HuH-7 (cell line): Measurements from ENCODE around the gene KMT2C.
A peak's percentile ranks its signal among the peaks of the same experiment; 100 is the strongest.

Experiments used
- DNase-seq: peaks from one replicate; pipeline ENCODE4 v3.0.0; 2011; ENCODE audit warnings: low spot score

KMT2C gene

DNA sequence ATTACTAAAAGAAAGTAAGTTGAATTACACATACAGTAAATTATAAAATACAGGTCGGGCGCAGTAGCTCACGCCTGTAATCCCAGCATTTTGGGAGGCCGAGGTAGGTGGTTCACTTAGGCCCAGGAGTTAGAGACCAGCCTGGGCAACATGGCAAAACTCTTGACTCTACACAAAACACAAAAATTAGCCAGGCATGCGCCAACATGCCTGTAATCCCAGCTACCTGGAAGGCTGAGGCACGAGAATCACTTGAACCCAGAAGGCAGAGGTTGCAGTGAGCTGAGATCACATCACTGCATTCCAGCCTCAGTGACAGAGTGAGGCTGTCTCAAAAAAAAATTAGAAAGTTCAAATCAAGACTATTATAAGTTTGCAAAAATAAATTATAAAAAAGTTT, 235.4 kb downstream of the KMT2C start:
- DNase-seq, result no peak

DNA sequence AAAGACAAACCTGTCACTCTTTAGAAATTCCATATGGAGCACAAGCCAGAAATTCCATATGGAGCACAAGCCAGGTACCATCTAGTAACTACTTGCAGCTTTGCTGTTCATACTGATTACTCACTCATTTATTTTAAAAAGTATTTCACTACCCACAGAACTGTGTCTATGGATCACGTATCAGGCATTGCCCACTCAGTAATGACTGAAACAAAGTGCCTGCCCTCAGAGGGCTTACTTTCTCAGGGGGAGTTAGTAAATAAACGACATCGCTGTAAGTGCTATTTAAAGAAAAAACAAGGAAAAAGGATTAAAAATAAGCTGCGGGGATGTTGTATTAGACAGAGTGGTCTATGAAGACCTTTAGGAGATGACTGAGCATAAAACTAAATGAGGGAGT, 239.4 kb downstream of the KMT2C start:
- DNase-seq, result no peak

GRCh38 chr7:152193880-152194279, 241.9 kb downstream of the KMT2C start:
- DNase-seq, result no peak

- no peak for DNase-seq
Observed at GRCh38 chr7:152189061-152189460, 246.7 kb downstream of the KMT2C start.

DNA sequence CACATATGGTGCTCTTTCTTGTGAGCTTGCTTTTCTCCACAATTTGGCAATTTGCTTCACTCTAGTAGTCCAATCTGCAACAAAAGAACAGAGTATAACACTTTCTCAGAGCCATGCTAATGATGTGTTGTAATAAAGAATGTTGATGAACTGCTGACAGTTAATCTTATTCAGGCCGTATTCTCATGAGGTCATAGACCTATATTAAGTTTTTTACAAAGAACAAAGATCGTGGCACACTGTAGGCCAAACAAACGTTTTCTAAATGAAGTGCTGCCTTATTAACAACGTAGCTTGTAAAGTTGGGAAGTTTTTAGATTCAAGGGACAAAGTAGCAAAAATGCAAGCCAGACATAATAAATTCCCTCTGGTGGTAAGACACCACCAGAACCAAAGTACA, 250.2 kb downstream of the KMT2C start:
- no peak for DNase-seq

DNA sequence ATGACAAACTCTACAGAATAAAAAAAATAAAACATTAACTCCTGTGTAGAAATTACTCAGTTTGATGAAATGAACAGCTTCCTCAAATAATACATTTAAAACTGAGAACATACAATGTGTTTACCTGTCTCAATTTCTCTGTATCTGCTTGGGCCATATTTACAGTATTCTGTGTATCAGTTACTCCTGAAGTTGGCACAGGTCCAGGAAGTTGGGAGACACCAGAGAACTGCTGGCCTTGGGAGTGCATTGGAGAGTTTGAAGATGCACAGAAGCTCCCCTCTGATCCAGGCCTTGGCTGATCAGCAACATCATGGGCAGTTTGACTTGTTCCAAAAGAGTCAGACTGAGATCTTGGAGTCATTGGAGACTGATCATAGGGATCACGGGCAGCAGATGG, 255.2 kb downstream of the KMT2C start:
- no peak for DNase-seq

- no peak for DNase-seq
Observed at GRCh38 chr7:152180048-152180447, 255.8 kb downstream of the KMT2C start.

DNA sequence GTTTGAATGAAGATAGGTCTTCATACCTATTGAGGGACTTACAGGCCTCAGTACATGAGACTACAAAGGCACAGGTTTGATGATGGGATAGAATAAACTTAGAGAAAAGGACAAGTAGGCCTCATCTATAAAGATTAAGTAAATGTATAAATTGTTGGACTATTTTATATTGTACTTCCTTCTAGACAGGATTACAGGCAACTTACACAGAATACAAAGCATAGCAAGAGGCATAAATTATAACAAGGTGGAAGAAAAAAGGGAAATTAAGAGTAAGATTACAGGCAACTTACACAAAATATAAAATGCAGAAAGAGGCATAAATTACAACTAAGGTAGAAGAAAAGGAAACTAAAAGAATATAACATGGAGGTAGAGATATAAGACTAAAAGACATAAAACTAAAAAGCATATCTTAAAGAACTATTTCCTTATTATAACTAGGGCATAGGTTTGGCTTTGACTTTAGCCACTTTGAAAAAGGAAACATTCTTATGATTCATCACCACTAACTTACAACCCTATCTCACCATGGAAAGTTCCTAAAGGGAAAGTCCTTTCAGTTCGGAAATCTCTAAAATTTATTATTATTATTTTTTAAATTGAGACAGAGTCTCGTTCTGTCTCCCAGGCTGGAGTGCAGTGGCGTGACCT, 257.3 kb downstream of the KMT2C start:
- no peak for DNase-seq

DNA sequence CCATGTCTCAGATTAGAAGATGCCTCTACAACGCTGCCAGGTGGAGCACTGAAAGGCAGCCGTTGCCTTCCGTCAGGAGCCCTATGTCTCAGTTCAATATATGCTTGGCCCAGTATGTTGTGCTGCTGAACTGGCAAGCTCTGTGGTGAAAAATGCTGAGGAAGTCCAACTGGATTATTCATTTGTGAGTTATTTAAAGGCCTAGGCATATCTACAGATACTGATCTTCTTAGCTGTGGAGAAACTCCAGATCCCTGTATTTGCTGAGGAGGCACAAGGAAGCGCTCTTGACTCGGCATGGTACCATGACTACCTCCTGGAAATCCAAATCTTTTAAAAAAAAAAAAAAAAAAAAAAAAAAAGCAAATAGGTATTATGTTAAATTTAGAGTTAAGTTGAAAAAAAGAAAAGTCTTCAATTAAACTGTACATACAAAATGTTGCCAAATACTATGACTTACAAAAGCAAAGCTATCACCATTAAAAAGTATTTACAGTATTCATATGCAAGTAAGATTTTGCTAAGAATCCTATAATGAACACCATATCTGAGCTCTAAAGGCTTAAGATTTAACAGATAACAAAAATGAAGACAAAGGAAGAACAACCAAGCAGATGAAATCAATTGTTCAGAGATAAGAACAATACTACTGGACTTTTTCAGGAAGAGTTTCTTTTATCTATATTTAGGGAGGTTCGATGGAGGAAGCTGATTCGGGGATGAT, 258.0 kb downstream of the KMT2C start:
- DNase-seq, result no peak

- no peak for DNase-seq
Observed at GRCh38 chr7:152176797-152177196, 259.0 kb downstream of the KMT2C start.

- no peak for DNase-seq
Observed at GRCh38 chr7:152173372-152174070, 262.3 kb downstream of the KMT2C start.

DNA sequence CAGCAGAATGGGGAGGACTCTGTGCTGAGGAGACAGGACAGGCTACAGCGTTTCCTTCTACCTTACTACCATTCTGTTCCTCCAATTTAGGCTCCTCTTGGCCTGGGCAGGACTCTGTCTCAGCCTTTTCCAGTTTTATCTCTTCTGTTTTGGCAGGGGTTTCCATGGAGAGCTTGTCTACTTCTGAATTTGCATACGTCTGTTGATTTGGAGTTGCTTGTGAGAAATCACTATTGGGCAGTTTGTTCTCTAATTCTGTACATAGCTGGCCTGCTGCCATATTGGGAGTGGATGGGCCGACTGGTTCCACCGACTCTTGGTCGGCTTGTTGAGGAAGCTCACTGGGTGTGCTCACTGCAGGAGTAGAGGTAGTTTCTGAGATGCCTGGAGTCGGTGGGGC, 273.5 kb downstream of the KMT2C start:
- DNase-seq, result no peak

DNA sequence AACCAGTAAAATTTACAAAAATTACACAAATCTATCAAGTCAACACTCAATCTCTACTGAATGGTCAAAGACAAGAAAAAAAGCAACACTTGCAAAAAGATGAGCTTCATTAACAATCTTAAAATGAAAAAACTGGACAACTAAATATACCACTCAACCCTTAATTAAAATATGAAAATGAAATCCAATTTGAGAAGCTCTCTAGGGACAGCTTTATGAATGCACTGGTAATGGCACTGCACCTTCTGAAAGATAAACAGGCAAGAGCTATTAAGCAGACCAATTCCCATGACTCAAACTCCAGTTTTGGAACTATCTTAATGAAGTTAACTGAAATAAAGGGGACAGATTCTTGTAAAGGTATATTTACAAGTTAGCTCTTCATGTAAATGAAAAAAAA, 274.6 kb downstream of the KMT2C start:
- no peak for DNase-seq

- DNase-seq, result no peak
Observed at GRCh38 chr7:152158801-152159587, 276.8 kb downstream of the KMT2C start.

- no peak for DNase-seq
Observed at GRCh38 chr7:152152267-152152666, 283.5 kb downstream of the KMT2C start.

DNA sequence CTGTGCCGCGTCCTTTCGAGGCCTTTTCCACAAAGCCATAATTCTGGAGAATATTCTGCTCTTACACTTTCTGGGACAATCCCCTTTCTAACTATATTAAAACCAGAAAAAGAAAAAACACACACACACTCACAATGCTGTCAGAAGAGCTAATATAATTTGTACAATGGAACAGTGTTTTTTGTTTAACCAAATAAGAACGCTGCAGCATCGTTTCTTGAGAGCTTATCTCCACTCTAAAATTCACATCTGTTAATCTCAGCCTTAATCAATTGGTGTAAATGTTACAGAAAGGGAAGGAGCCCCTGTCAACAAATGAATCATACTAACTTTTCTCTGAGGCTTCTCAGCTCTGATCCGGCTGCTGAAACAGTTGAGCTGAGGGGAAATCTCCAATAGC, 286.4 kb downstream of the KMT2C start:
- no peak for DNase-seq

DNA sequence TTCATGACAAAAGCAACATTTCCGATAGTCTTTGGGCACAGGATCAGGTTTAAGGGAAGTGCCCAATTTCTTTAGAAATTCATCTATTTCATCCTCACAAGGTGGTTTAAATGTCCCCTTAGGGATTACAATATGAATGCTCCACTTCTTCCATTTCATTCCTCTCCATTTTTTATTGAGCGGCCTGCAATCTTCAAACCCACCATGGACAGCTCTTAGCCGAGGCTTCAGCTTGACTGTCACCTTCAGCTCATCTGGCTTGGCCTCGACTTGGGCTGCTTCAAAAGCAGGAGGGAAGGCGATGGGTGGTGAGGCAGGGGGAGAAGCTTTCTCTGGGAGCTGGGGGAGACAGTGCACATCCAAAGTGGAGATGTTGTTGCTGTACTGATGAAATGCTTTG, 287.1 kb downstream of the KMT2C start:
- no peak for DNase-seq

- peak; percentile 63 for DNase-seq
Observed at GRCh38 chr7:152145853-152146466, 289.8 kb downstream of the KMT2C start.

- DNase-seq, result no peak
Observed at GRCh38 chr7:152144557-152145245, 291.1 kb downstream of the KMT2C start.

DNA sequence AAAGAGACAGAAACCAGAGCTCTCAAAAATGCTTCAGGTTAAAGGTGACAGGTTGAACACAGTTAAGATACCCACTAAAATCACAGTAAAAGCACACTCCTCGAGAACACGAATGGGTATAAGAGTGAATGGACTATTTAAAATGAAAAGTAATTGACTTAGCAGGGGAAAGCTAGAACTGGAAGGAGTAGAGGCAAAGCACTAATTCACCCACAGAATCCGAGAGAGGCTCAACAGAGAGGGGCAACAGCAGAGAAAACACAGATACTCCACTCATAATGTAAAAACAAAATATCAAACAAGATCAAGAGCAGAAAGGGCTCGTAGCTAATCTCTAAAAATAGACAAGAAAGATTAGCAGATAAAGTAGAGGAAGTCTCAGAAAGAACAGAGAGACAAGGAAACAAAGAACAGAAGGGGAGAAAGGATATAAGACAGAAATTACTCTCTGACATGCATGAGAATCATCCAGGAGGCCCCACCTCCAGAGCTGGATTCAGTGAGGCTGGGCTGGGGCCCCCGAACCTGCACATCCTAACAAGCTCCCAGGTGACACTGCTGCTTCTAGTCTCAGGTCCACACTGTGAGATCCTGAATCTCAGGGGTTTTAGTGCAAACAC, 292.7 kb downstream of the KMT2C start:
- DNase-seq, result no peak

DNA sequence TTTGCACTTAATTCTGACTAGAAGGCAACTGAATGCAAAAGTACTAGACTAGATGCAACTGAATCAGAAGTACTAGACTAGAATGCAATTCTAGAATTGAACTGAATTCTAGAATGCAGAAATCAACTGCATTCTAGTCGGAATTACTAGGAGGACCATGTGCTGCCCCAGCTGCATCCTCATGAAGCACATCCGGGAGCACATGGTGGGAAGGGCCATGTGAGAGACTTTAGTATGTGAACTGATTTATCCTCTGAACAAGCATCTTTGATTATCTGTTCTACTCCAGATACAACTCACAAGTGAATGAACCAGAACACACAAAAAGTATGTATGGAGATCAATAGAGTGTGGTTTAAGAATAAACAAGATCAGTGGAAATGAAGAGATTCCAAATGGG, 295.2 kb downstream of the KMT2C start:
- DNase-seq, result no peak
